K562 (cell line): ENCODE measurements around the gene ISYNA1. TPM values are rescaled to one million over a fixed set of nuclear protein-coding genes. Genes with fewer than 3 reads are reported as not detected.

Experiments
- ATAC-seq: fragments of 200-7000 bp; cut with Tn5 transposase; 3 replicates; pipeline ENCODE4 v1.9.1; 2020; ENCODE audit warnings: moderate library complexity
- BruUV-seq: library from RNA; stranded (reverse); fragments of 400-500 nt; replicated peaks from 2 replicates; lab custom pipeline; 2021; lab: Mats Ljungman, UMichigan
- CTCF ChIA-PET: fragments of 300-600 bp; formaldehyde crosslinking; extraction: SDS; loops from one replicate; lab custom pipeline; 2021; ENCODE audit warnings: low intra/inter-chr PET ratio; lab: Yijun Ruan, JAX
- POLR2A ChIA-PET: fragments of 300-600, 350-650 bp; sonication (Branson Sonifier 250); formaldehyde crosslinking; extraction: SDS; loops from one replicate; lab custom pipeline; 2021; ENCODE audit warnings: antibody characterized with exemption, inconsistent platforms; lab: Yijun Ruan, JAX
- DNase-seq, 4 experiments: peaks; one replicate each; pipeline versions ENCODE4 v3.0.0 to v3.0.0-alpha.2; 2011 to 2018; ENCODE audit warnings: low spot score in 3 of 4, mixed read lengths in 3 of 4; ENCODE audit errors: extremely low read depth in 1 of 4
- FAIRE-seq: peaks from 2 replicates; lab custom pipeline; 2011; peaks lifted over from hg19 to GRCh38; lab: Jason Lieb, UNC
- H2AFZ ChIP-seq: 2 replicates; pipeline ENCODE4 v1.6.0; 2011; ENCODE audit warnings: low read depth, low read length, control low read depth, inconsistent platforms
- H3K27ac ChIP-seq: fragments of 200-600 bp; 3 replicates; pipeline ENCODE4 v1.8.0; 2011; ENCODE audit warnings: low read depth, mild to moderate bottlenecking, control low read depth, inconsistent platforms, low read length, moderate library complexity, mixed read lengths; ENCODE audit errors: extremely low read depth
- H3K27me3 ChIP-seq, 2 experiments: fragments of 300-600 bp in 1 of 2; 2 replicates in 1 of 2; 3 replicates in 1 of 2; pipeline versions ENCODE4 v1.6.0 to v1.8.0; 2011; ENCODE audit warnings: inconsistent platforms in 2 of 2, low read length in 2 of 2, mild to moderate bottlenecking in 1 of 2, mixed read lengths in 1 of 2, moderate library complexity in 1 of 2; ENCODE audit not compliant: control insufficient read depth in 2 of 2, insufficient read depth in 2 of 2
- H3K36me3 ChIP-seq: fragments of 300-600 bp; 3 replicates; pipeline ENCODE4 v1.8.0; 2011; ENCODE audit warnings: mild to moderate bottlenecking, low read length, inconsistent platforms; ENCODE audit not compliant: control insufficient read depth, insufficient read depth
- H3K4me1 ChIP-seq, 2 experiments: fragments of 200-600 bp in 1 of 2; replicated peaks in 1 of 2; 2 replicates in 1 of 2; 3 replicates in 1 of 2; pipeline versions ENCODE4 v1.5.1 to v1.8.0; 2011; ENCODE audit warnings: inconsistent platforms in 2 of 2, low read length in 2 of 2, mild to moderate bottlenecking in 1 of 2, mixed read lengths in 1 of 2, moderate library complexity in 1 of 2; ENCODE audit not compliant: control insufficient read depth in 2 of 2, insufficient read depth in 2 of 2
- H3K4me2 ChIP-seq: 2 replicates; pipeline ENCODE4 v1.6.1; 2011; ENCODE audit warnings: low read length, control low read depth, inconsistent platforms, mixed read lengths; ENCODE audit not compliant: insufficient read depth
- H3K4me3 ChIP-seq: fragments of 200-600 bp; sonication (generic), shearing (Covaris generic); 2 replicates; pipeline ENCODE4 v1.5.1; 2016; ENCODE audit warnings: control low read depth, inconsistent platforms
- H3K79me2 ChIP-seq: fragments of 200-600 bp; 3 replicates; pipeline ENCODE4 v1.8.0; 2011; ENCODE audit warnings: low read length, inconsistent platforms; ENCODE audit not compliant: control insufficient read depth, insufficient read depth
- H3K9ac ChIP-seq, 2 experiments: 2 replicates each; pipeline versions ENCODE4 v1.6.0 to v1.6.1; 2011; ENCODE audit warnings: low read depth in 2 of 2, low read length in 2 of 2, control low read depth in 1 of 2, inconsistent platforms in 1 of 2, mild to moderate bottlenecking in 1 of 2, mixed read lengths in 1 of 2; ENCODE audit not compliant: insufficient read depth in 1 of 2
- H3K9me1 ChIP-seq: one replicate; pipeline ENCODE4 v1.6.0; 2011; ENCODE audit warnings: inconsistent platforms, mild to moderate bottlenecking, low read length, moderate library complexity; ENCODE audit not compliant: control insufficient read depth, insufficient read depth
- H3K9me3 ChIP-seq: replicated peaks from 2 replicates; pipeline ENCODE4 v1.5.1; 2011; ENCODE audit warnings: low read depth, low read length, inconsistent platforms; ENCODE audit not compliant: control insufficient read depth, insufficient read depth
- H4K20me1 ChIP-seq: replicated peaks from 2 replicates; pipeline ENCODE4 v1.6.1; 2011; ENCODE audit warnings: low read length, inconsistent platforms, mixed read lengths; ENCODE audit not compliant: control insufficient read depth, insufficient read depth
- OTX1 ChIP-seq: fragments of 450-650 bp; formaldehyde crosslinking; IDR thresholded peaks from 2 replicates; pipeline ENCODE4 v1.4.0; 2022; ENCODE audit warnings: mild to moderate bottlenecking
- POLR2G ChIP-seq: fragments of 200-400 bp; formaldehyde crosslinking; IDR thresholded peaks from 2 replicates; pipeline ENCODE4 v1.6.1; 2017; ENCODE audit warnings: low read depth, mild to moderate bottlenecking, antibody characterized with exemption, low read length, moderate library complexity
- RBM39 ChIP-seq: fragments of 200-400 bp; formaldehyde crosslinking; optimal IDR thresholded peaks from 2 replicates; pipeline ENCODE3; 2018; ENCODE audit warnings: low read depth, low read length
- SMC3 ChIP-seq: conservative IDR thresholded peaks from 2 replicates; pipeline ENCODE4 v1.6.1; 2011; ENCODE audit warnings: low read depth, low read length, improper control_type of control experiment; ENCODE audit not compliant: insufficient read depth
- YY1 ChIP-seq, 3 experiments: IDR thresholded peaks; 2 replicates each; pipeline ENCODE4 v1.6.1; 2011; ENCODE audit warnings: low read length in 2 of 3, mild to moderate bottlenecking in 2 of 3, moderate library complexity in 2 of 3, borderline replicate concordance in 1 of 3, control low read depth in 1 of 3, low read depth in 1 of 3; ENCODE audit not compliant: insufficient read depth in 3 of 3, insufficient replicate concordance in 2 of 3, control insufficient read depth in 1 of 3, insufficient read length in 1 of 3; ENCODE audit errors: extremely low read depth in 1 of 3
- ZBTB33 ChIP-seq: sonication (generic); formaldehyde crosslinking; IDR thresholded peaks from 2 replicates; pipeline ENCODE4 v1.8.1; 2023; ENCODE audit warnings: mild to moderate bottlenecking, missing genetic modification reagents
- WGBS: fragments of 100-300 bp; shearing (Covaris generic); methylation state at CpG from one replicate; pipeline ENCODE4 v1.1.6; 2016; ENCODE audit warnings: low coverage, mixed read lengths; ENCODE audit not compliant: insufficient coverage; ENCODE audit errors: missing lambda C conversion rate; 5-methylcytosine and 5-hydroxymethylcytosine counted together
- in situ Hi-C: fragments of 300-500 bp; cut with MboI; formaldehyde crosslinking; loops from 4 replicates; pipeline ENCODE4 v1.15.0; 2018; ENCODE audit warnings: inconsistent platforms, mixed read lengths
- intact Hi-C: fragments of 100-400 bp; cut with micrococcal nuclease; formaldehyde crosslinking; loops from 2 replicates; pipeline ENCODE4 v1.14.2; 2022
- polyA plus RNA-seq, 8 experiments: library from polyadenylated mRNA; depleted of rRNA in 4 of 8; stranded (reverse) in 5 of 8; unstranded in 3 of 8; fragments of >200 nt; fragmentation: Nextera tagmentation in 2 of 8; fragmentation: Illumina TruSeq in 1 of 8; extraction: Ambion mirVana in 2 of 8; extraction: Trizol in 1 of 8; gene quantifications; 2 replicates each; pipeline versions ENCODE4 v1.2.1 to v1.2.3, GENCODE V29; 2011 to 2014; ENCODE audit warnings: inconsistent platforms in 1 of 8, missing spikeins in 1 of 8
- total RNA-seq, 7 experiments: library from RNA; depleted of rRNA in 6 of 7; stranded (reverse); fragments of >200 nt in 6 of 7; fragmentation: Illumina TruSeq in 2 of 7; extraction: Trizol in 2 of 7; gene quantifications; 2 replicates each; pipeline versions ENCODE4 v1.2.1 to v1.2.3, GENCODE V29; 2011 to 2021; ENCODE audit warnings: low replicate concordance in 1 of 7

The ISYNA1 gene
- total and polyA plus RNA-seq, 9 of the 15 experiments (the other 6 are each of a cell fraction or from before 2014, with no cell fraction given) = 21.8 to 460 (median 93.2) TPM

DNA sequence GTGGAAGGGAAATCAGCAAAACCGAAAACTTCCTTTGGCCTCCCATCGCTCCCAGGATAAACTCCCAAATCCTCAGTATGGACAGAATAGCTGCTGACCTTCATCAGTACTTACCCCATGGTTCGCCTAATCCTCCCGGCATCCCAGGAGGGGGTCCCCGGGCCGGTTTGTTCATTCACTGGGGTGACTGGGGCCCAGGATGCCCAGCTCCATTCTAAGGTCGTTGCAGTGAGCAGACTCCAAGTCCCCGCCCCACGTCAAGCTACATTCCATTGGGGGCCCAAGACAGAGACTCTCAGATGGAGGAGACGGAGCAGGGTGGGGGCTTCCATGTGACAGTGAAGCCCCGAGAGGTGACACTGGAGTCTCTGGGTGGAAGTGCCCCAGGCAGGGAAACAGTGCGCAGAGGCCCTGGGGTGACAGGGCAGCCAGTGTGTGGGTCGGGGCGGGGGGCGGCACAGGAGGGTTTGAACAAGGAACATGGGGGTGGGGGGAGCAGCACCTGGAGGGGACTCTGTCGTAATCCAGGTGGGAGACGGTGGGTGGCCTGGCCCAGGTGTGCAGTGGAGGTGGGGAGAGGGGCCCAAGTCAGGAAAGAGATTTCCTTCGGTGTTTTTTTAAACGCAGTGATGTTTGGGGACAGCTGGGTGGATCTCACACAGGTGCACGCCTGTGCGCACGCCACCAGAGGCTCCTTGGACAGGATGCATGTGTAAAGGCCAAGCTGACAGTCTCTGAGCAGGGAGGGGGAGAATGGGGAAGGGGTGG, 13.6 kb downstream of the ISYNA1 start:
- no peak overlapping the region for H3K4me2 ChIP-seq
- 86% methylated on average over 19 of the region's 22 CpGs for whole genome bisulfite sequencing
- no peak overlapping the region for H2AFZ ChIP-seq
- H3K4me1 ChIP-seq = peaks cover 26 to 97% of the 10 kb centered on the region in 2 experiments
- in situ Hi-C loops (no loop called here), intact Hi-C loops (no loop called here)
- no peak for ATAC-seq
- CTCF ChIA-PET = no interaction called here
- TF ChIP-seq OTX1 (CRISPR knock-in tag) (no peak), SMC3 (no peak)
- no peaks in the 10 kb centered on the region for H3K9me1 ChIP-seq
- POLR2A ChIA-PET = interaction anchor here (0.6 to 0.7 kb wide), 2 partner anchors 11 to 12 kb away, joined by 3 read pairs; no protein-coding TSS in a partner anchor
- H3K36me3 ChIP-seq = peaks cover 56% of the 10 kb centered on the region; the same call in 2 of the 3 replicates
- BruUV-seq = no TSS peak
- peaks cover 23% of the 10 kb centered on the region for H4K20me1 ChIP-seq
- no peak overlapping the region for H3K4me3 ChIP-seq
- H3K9me3 ChIP-seq = no peaks in the 10 kb centered on the region
- H3K27me3 ChIP-seq = no peaks in the 10 kb centered on the region
- FAIRE-seq = no peak
- H3K9ac ChIP-seq = peak overlapping the region in 1 of 2 experiments; percentile 41; a peak in 2 of 4 replicates
- H3K27ac ChIP-seq = no peak overlapping the region
- H3K79me2 ChIP-seq = peaks cover 80% of the 10 kb centered on the region
- no peak for DNase-seq

DNA sequence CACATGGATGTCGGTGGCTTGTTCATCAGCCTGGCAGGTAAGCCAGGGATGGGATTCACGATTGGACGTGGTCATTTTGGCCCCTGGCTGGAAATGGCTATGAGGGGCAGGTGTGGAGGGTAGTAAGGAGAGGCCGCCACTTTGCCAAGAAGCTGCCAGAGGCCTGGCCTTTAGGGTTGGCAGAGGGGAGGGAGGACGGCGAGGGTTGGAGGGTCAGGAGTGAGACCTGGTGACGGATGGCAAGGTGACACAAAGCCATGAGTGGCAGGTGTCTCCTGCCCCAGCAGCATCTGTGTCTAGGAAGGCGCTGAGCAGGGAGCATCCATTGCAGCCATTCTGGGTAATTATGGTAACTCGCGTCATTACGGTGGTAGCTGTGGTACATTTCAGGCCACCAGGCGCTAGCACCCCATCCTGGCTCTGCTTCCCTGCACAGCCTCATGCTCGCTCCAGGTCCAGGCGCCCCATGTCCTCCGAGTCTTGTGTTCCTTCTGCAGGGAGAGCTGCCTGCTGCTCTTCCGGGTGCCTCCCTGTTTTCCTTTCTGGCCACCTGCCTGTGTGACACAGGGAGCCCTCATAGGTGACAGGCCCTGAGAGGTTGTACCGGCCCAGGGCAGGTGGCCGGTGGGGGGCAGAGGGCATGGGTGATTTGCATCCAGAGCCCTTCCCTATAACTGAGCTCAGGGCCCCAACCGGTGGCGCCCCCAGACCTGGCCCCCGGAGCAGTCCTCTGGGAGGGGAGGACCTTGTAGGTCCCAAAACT, 14.5 kb downstream of the ISYNA1 start:
- Histone ChIP-seq H4K20me1 (peaks cover 23% of the 10 kb centered on the region), H3K9ac (peak overlapping the region in 1 of 2 experiments; percentile 80; a peak in 2 of 4 replicates), H3K4me1 (peaks cover 30 to 96% of the 10 kb centered on the region in 2 experiments), H3K9me3 (no peaks in the 10 kb centered on the region), H3K79me2 (peaks cover 89% of the 10 kb centered on the region), H3K36me3 (peaks cover 53% of the 10 kb centered on the region; the same call in 2 of the 3 replicates), H3K4me2 (no peak overlapping the region), H3K9me1 (no peaks in the 10 kb centered on the region), H2AFZ (no peak overlapping the region), H3K27me3 (no peaks in the 10 kb centered on the region), H3K4me3 (no peak overlapping the region), H3K27ac (no peak overlapping the region)
- 93% methylated on average over 13 of the region's 21 CpGs for WGBS
- no TSS peak for BruUV-seq
- no peak for DNase-seq
- CTCF ChIA-PET = no interaction called here
- no peak for ATAC-seq
- in situ Hi-C loops = no loop called here
- FAIRE-seq = no peak
- intact Hi-C loops = no loop called here
- TF ChIP-seq YY1 (IDR thresholded peaks at IDR 0.05; ENCODE audit: borderline replicate concordance in 1 of 3, control insufficient read depth in 1 of 3, extremely low read depth in 1 of 3, insufficient read depth in 3 of 3, insufficient read length in 1 of 3, insufficient replicate concordance in 2 of 3, low read depth in 1 of 3, low read length in 2 of 3) (no peak), RBM39 (no peak), ZBTB33 (CRISPR knock-in tag) (peak; percentile 14; the same call in 1 of the 2 replicates), POLR2G (0 out of 2 replicates have a peak, but pooled peaks have one; percentile 40)
- TF ChIP-seq, all 486 proteins: peak for 2
- POLR2A ChIA-PET = interaction anchor here (0.6 to 0.7 kb wide), 2 partner anchors 11 to 12 kb away, joined by 3 read pairs; no protein-coding TSS in a partner anchor
